SK-N-MC (cell line): ENCODE measurements around the gene C5orf63.

Source experiments
- DNase-seq: peaks from one replicate; pipeline ENCODE4 v3.0.0-alpha.2; 2011; ENCODE audit warnings: low read depth, low spot score
- H3K27ac ChIP-seq: fragments of 200-600 bp; sonication (generic); 2 replicates; pipeline ENCODE4 v1.5.1; 2016; ENCODE audit warnings: mixed run types
- H3K36me3 ChIP-seq: fragments of 200-600 bp; sonication (generic); 2 replicates; pipeline ENCODE4 v1.6.1; 2017; ENCODE audit warnings: antibody characterized with exemption, low read length, mixed read lengths; ENCODE audit not compliant: insufficient read depth
- H3K4me3 ChIP-seq: fragments of 200-600 bp; sonication (generic); 2 replicates; pipeline ENCODE4 v1.5.1; 2016
- H3K9ac ChIP-seq: fragments of 200-600 bp; sonication (generic); 2 replicates; pipeline ENCODE4 v1.8.0; 2017; ENCODE audit warnings: mixed run types, mixed read lengths; ENCODE audit not compliant: insufficient read length
- H3K9me3 ChIP-seq: fragments of 200-600 bp; sonication (generic); 2 replicates; pipeline ENCODE4 v1.6.1; 2017; ENCODE audit warnings: low read depth, mild to moderate bottlenecking, antibody characterized with exemption, low read length, moderate library complexity, mixed read lengths
- EZH2 ChIP-seq: fragments of 200-600 bp; sonication (generic); IDR thresholded peaks from one replicate; pipeline ENCODE4 v1.6.1; 2017; ENCODE audit warnings: antibody characterized with exemption
- FOXP2 ChIP-seq: optimal IDR thresholded peaks from 2 replicates; pipeline ENCODE3; 2011; ENCODE audit warnings: mild to moderate bottlenecking, moderate library complexity; ENCODE audit not compliant: insufficient read depth; ENCODE audit errors: extremely low read length, control extremely low read depth
- POLR2AphosphoS5 ChIP-seq: IDR thresholded peaks from 2 replicates; pipeline ENCODE4 v1.6.1; 2012; ENCODE audit warnings: mild to moderate bottlenecking, low read depth, low read length, borderline replicate concordance

C5orf63 gene

GRCh38 chr5:127053049-127053448 lies 20.3 kb downstream of the C5orf63 start:
- DNase-seq, result no peak
- no peak overlapping the region for H3K4me3 ChIP-seq
- H3K9me3 ChIP-seq, result no peaks in the 10 kb centered on the region
- H3K27ac ChIP-seq, result no peak overlapping the region
- no peak overlapping the region for H3K9ac ChIP-seq
- H3K36me3 ChIP-seq, result no peaks in the 10 kb centered on the region
- TF ChIP-seq EZH2 (no peak), POLR2AphosphoS5 (no peak), FOXP2 (no peak)

GRCh38 chr5:127051591-127051990 lies 21.7 kb downstream of the C5orf63 start:
- H3K4me3 ChIP-seq, result no peak overlapping the region
- no peak for TF ChIP-seq POLR2AphosphoS5
- TF ChIP-seq EZH2, result no peak
- TF ChIP-seq FOXP2, result no peak
- DNase-seq, result no peak
- no peak overlapping the region for H3K9ac ChIP-seq
- H3K36me3 ChIP-seq, result no peaks in the 10 kb centered on the region
- H3K9me3 ChIP-seq, result no peaks in the 10 kb centered on the region
- H3K27ac ChIP-seq, result no peak overlapping the region

DNA sequence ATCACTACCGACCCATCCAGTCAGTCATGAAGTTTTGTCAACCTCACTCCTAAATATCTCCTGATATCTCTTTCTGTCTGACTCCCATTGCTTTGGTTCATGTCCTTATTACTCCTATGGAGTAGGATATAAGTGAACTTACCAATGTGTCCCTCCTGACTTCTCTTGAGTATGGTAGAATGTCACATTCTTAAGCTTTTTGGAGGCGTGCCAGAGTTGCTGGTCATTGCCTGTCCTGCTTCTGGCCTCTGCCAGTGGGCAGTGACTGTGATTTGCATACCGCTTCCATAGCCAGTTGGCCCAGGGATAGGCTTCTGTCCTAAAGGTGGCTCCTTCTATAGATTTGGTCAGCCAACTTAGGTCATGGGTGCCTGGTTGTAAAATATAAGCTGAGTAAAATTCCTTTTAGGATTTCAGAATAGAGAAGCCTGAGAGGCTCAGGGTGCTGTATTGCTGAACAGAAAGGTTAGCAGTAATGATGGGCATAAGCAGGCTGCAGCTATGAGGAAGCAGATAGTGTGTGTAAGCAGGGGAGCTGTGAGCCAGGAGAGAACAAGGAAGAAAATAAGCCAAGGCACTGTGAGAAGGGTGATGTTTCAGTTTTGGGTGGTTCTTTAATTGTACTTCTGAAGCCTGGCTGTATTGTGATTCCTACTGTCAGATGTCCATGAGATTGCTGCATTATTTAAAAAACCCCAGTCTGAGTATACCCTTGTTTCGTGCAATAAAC lies 26.8 kb downstream of the C5orf63 start:
- DNase-seq, result no peak
- Histone ChIP-seq H3K9me3 (no peaks in the 10 kb centered on the region), H3K36me3 (no peaks in the 10 kb centered on the region), H3K27ac (no peak overlapping the region), H3K4me3 (no peak overlapping the region), H3K9ac (no peak overlapping the region)
- TF ChIP-seq FOXP2, result no peak
- TF ChIP-seq POLR2AphosphoS5, result no peak
- no peak for TF ChIP-seq EZH2

GRCh38 chr5:127042593-127042992 lies 30.7 kb downstream of the C5orf63 start:
- no peak overlapping the region for H3K9ac ChIP-seq
- no peak for TF ChIP-seq FOXP2
- no peaks in the 10 kb centered on the region for H3K36me3 ChIP-seq
- H3K27ac ChIP-seq, result no peak overlapping the region
- no peak overlapping the region for H3K4me3 ChIP-seq
- H3K9me3 ChIP-seq, result no peaks in the 10 kb centered on the region
- DNase-seq, result no peak

- TF ChIP-seq EZH2 (no peak), POLR2AphosphoS5 (no peak), FOXP2 (no peak)
- Histone ChIP-seq H3K9ac (no peak overlapping the region), H3K27ac (no peak overlapping the region), H3K4me3 (no peak overlapping the region), H3K36me3 (no peaks in the 10 kb centered on the region), H3K9me3 (no peaks in the 10 kb centered on the region)
- DNase-seq, result no peak
Observed at GRCh38 chr5:127041571-127041970, 31.7 kb downstream of the C5orf63 start.

DNA sequence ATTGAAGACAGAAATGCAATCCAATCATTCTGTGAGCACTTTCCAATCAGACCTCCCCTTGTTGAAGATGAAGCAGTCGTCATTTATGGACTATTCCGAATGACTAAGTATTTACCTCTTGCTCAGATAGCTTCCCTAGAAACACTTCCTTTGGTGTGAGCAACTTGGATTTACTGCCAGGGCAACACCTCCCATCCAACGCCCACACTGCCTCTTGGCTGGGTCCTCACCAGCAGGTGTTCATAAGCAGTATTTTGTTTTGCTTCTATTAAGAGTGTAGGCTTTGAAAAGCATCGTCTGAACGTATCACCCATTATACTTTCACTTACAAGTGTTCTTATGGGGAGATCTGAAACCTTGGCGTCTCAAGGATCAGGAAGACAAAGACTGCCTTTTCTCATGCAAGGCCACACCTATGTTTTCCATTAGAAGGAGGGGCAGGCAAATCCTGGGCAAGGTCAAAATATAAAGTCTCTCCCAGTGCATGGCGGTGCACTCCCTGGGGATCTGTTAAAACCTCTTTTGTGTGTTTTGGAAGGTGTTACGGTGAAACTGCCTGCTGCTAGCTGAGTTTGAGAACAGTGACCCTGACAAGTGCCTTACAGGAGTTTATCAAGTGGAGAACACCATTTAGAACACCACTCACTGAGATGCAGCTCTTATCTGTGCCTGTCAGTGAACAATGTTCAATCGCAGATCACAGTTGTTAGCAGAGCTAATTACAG lies 32.3 kb downstream of the C5orf63 start:
- TF ChIP-seq EZH2 (no peak), FOXP2 (no peak), POLR2AphosphoS5 (no peak)
- no peak for DNase-seq
- no peak overlapping the region for H3K4me3 ChIP-seq
- no peaks in the 10 kb centered on the region for H3K36me3 ChIP-seq
- H3K9ac ChIP-seq, result no peak overlapping the region
- H3K27ac ChIP-seq, result no peak overlapping the region
- H3K9me3 ChIP-seq, result no peaks in the 10 kb centered on the region

- no peak for TF ChIP-seq POLR2AphosphoS5
- TF ChIP-seq EZH2, result no peak
- TF ChIP-seq FOXP2, result no peak
- H3K36me3 ChIP-seq, result no peaks in the 10 kb centered on the region
- H3K9ac ChIP-seq, result no peak overlapping the region
- H3K27ac ChIP-seq, result no peak overlapping the region
- no peak overlapping the region for H3K4me3 ChIP-seq
- H3K9me3 ChIP-seq, result no peaks in the 10 kb centered on the region
- no peak for DNase-seq
Observed at GRCh38 chr5:127038550-127038949, 34.8 kb downstream of the C5orf63 start.

DNA sequence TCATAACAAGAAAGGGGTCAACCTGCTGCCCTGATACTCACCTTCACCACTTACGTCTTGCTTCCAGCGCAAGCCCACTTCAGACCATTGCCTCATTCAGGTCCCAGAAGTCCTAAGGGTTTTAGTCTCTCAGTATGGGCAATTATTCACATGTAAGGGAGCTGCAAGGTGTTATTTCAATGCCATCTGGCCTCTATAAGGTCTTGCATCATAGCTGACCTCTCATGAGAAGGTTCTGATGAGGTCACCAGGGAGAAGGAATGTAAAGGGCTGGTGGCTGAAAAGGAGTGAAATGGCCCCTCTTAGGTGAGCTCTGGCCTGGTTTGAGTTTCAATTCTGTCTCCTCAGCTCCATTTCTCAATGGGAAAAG lies 41.5 kb downstream of the C5orf63 start:
- no peak overlapping the region for H3K4me3 ChIP-seq
- H3K36me3 ChIP-seq, result no peaks in the 10 kb centered on the region
- no peaks in the 10 kb centered on the region for H3K9me3 ChIP-seq
- DNase-seq, result no peak
- no peak overlapping the region for H3K9ac ChIP-seq
- H3K27ac ChIP-seq, result no peak overlapping the region
- TF ChIP-seq FOXP2, result no peak
- no peak for TF ChIP-seq EZH2
- TF ChIP-seq POLR2AphosphoS5, result no peak
